Adrenal gland (tissue), 12 donors: ENCODE results near the gene KIAA0040. TPM values are rescaled to one million over a fixed set of nuclear protein-coding genes. Genes with fewer than 3 reads are reported as not detected.

Experiments used
- DNase-seq, 7 donors: peaks; one replicate each; pipeline ENCODE4 v3.0.0-alpha.2; 2019 to 2020
- H3K27ac ChIP-seq, 5 donors: fragments of 200-600 bp; sonication (generic) in 4 of 5; 1 replicate in 3 of 5; 2 replicates in 2 of 5; pipeline versions ENCODE4 v1.5.1 to v1.8.0; 2016 to 2020; ENCODE audit warnings: mild to moderate bottlenecking in 1 of 5
- H3K27me3 ChIP-seq: fragments of 200-600 bp; 2 replicates; pipeline ENCODE4 v1.8.0; 2021
- H3K36me3 ChIP-seq, 2 donors: fragments of 200-600 bp; replicated peaks in 1 of 2; 1 replicate in 1 of 2; 2 replicates in 1 of 2; pipeline versions ENCODE4 v1.5.1 to v1.8.0; 2018 to 2022
- H3K4me1 ChIP-seq, 2 donors: fragments of 200-600 bp; replicated peaks in 1 of 2; 1 replicate in 1 of 2; 2 replicates in 1 of 2; pipeline versions ENCODE4 v1.5.1 to v1.8.0; 2018 to 2021
- H3K4me3 ChIP-seq, 4 donors: fragments of 200-600 bp; sonication (generic) in 3 of 4; one replicate each; pipeline ENCODE4 v1.5.1; 2016 to 2018
- H3K9me3 ChIP-seq, 3 donors: fragments of 200-600 bp; sonication (generic) in 1 of 3; replicated peaks in 1 of 3; 1 replicate in 2 of 3; 2 replicates in 1 of 3; pipeline versions ENCODE4 v1.5.1 to v1.8.0; 2016 to 2021
- CTCF ChIP-seq, 6 experiments: fragments of 450-650 bp in 4 of 6; fragments of 200-600 bp in 2 of 6; sonication (generic) in 1 of 6; IDR thresholded peaks; 1 replicate in 5 of 6; 2 replicates in 1 of 6; pipeline versions ENCODE4 v1.5.1 to v1.8.0; 2016 to 2021; ENCODE audit warnings: antibody characterized with exemption in 6 of 6, mild to moderate bottlenecking in 2 of 6, moderate library complexity in 1 of 6
- POLR2A ChIP-seq, 2 donors: fragments of 450-650 bp; IDR thresholded peaks; one replicate each; pipeline ENCODE4 v1.6.1; 2017; ENCODE audit warnings: antibody characterized with exemption in 2 of 2, mild to moderate bottlenecking in 2 of 2, moderate library complexity in 1 of 2
- WGBS, 4 donors: extraction: QIAGEN DNeasy Blood & Tissue Kit in 2 of 4; methylation state at CpG; one replicate each; pipeline versions ENCODE4 v1.1.5 to v1.1.7; 2013 to 2017; 5-methylcytosine and 5-hydroxymethylcytosine counted together
- intact Hi-C, 2 donors: fragments of 100-400 bp; cut with DNase I; formaldehyde crosslinking; loops; one replicate each; pipeline versions ENCODE4 v1.14.1 to v1.15.0; 2022 to 2023
- polyA plus RNA-seq, 3 donors: library from polyadenylated mRNA; stranded (reverse); fragments of 200-250 nt in 2 of 3; fragments of 350-450 nt in 1 of 3; fragmentation: Illumina TruSeq in 1 of 3; extraction: RNeasy Lipid Tissue Mini Kit (QIAGEN cat#74804) in 1 of 3; gene quantifications; one replicate each; pipeline ENCODE4 v1.2.3, GENCODE V29; 2013 to 2014
- total RNA-seq, 9 donors: library from RNA; depleted of rRNA in 4 of 9; stranded (reverse); fragments of >200 nt in 4 of 9; fragments of 120-200 nt in 1 of 9; fragmentation: NEBNext Ultra II Directional in 1 of 9; extraction: Animal tissue kit (Norgen Biotek cat#: 25700) in 1 of 9; gene quantifications; one replicate each; pipeline versions ENCODE4 v1.1.0 to v1.2.4, GENCODE V29; 2013 to 2023
- donor health status: healthy with polysubstance abuse.
- donor health status: Bipolar disorder and iron deficiency.
- donor health status: DM: yes; HTN: yes; CAD: no.
- donor health status: DM: no; HTN: no; CAD: no.
- donor health status: DM: no; HTN: no; CAD: no.
- donor health status: DM: yes; HTN: yes; CAD: no.

Gene KIAA0040
- total and polyA plus RNA-seq, 12 donors = 1.8 to 54.3 (median 12.3) TPM

- H3K27ac ChIP-seq = no peak overlapping the region
- DNase-seq = no peak
- peaks cover 7 to 18% of the 10 kb centered on the region in 2 donors for H3K4me1 ChIP-seq
- no peaks in the 10 kb centered on the region for H3K9me3 ChIP-seq
- intact Hi-C loops = no loop called here
- no peaks in the 10 kb centered on the region for H3K36me3 ChIP-seq
- TF ChIP-seq POLR2A (IDR thresholded peaks at IDR 0.05) = no peak
- TF ChIP-seq CTCF (IDR thresholded peaks at IDR 0.05) = no peak
- WGBS, 4 donors = 57 to 61% (median 58%) methylated on average over 3 of the region's 3 CpGs
- H3K4me3 ChIP-seq = no peak overlapping the region
- no peaks in the 10 kb centered on the region for H3K27me3 ChIP-seq
These were observed 3.2 kb upstream of the KIAA0040 start for GRCh38 chr1:175195798-175196197.

DNA sequence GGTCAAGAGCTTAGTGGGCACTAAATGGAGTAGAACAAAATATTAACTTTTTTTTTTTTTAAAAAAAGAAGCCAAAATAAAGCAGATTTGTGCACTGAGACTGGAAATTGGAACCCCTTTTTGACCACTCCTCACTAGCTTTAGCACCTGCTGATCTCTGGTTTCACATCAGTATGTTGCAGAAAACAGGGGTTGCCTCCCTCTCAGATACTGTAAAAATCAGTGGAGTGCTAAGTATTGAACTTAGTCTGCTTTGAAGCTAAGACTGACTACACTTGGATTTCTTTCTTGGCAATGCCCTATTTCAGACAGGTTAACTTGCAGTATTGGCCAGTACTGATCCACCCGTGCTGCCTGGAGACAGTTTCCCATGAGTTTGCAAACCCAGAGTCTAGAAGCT, 2.7 kb upstream of the KIAA0040 start:
- intact Hi-C loops = no loop called here
- Histone ChIP-seq H3K4me1 (peaks cover 7 to 14% of the 10 kb centered on the region in 2 donors), H3K27me3 (no peaks in the 10 kb centered on the region), H3K4me3 (no peak overlapping the region), H3K9me3 (no peaks in the 10 kb centered on the region), H3K27ac (no peak overlapping the region), H3K36me3 (no peaks in the 10 kb centered on the region)
- TF ChIP-seq POLR2A (IDR thresholded peaks at IDR 0.05) (no peak), CTCF (IDR thresholded peaks at IDR 0.05) (no peak)
- no peak for DNase-seq
- 0% methylated on average over 1 of the region's 1 CpG for WGBS, 4 donors

DNA sequence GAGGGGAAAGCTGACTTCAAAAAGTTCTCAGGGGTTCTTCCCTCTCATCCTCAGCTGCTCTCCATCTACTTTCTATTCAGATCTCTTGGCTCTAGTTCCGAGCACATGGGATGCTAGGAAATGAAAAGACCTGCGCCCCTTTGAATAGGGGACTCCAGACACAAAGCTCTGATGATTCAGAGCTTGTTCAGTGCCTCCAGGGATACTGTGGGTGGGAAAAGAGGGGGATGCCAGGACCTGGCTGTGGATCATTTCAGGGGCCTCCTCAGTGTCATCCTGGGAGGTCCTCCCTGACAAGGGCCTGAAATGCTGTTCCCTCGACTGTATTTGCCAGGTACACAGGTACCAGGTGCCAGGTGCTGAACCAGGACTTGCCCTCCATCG, 943 bp upstream of the KIAA0040 start:
- H3K4me3 ChIP-seq = peak overlapping the region in 1 of 4 donors; percentile 71
- H3K27me3 ChIP-seq = no peaks in the 10 kb centered on the region
- H3K4me1 ChIP-seq = peaks cover 7 to 12% of the 10 kb centered on the region in 2 donors
- no peak for DNase-seq
- intact Hi-C loops = no loop called here
- no peaks in the 10 kb centered on the region for H3K9me3 ChIP-seq
- WGBS, 4 donors = 74 to 91% (median 84%) methylated on average over 4 of the region's 4 CpGs
- TF ChIP-seq POLR2A (IDR thresholded peaks at IDR 0.05) = no peak
- no peak for TF ChIP-seq CTCF (IDR thresholded peaks at IDR 0.05)
- H3K27ac ChIP-seq = peak overlapping the region in 4 of 5 donors; percentile 48 to 92 (median 82)
- no peaks in the 10 kb centered on the region for H3K36me3 ChIP-seq

DNA sequence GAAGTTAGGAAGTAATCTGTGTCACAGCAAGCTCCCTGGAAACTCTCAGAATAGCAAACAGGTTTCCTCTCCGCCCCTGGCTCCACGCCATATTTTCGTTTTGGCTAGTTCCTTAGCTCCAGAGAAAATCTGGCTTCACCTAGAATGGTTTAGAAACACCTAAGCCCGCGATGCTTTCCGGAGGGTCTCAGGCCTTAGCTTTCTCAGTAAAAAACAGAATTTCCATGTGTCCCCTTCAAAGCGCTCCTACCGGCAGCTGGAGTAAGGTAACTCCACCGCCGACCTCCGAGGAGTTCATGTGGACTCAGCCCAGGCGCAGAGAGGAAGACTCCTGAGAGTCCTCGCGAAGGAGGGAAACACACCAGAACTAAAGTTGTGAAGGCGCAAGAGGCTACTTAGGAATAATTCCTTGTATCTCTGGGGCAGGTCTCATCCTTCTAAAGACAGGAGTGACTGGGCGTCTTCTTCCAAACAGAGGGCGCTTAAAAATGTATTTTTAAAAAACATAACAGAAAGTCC, 406 bp downstream of the KIAA0040 start:
- TF ChIP-seq CTCF (IDR thresholded peaks at IDR 0.05) = no peak
- no peak for TF ChIP-seq POLR2A (IDR thresholded peaks at IDR 0.05)
- Histone ChIP-seq H3K27ac (peak overlapping the region; percentile 11 to 92 (median 81)), H3K36me3 (no peaks in the 10 kb centered on the region), H3K27me3 (no peaks in the 10 kb centered on the region), H3K4me1 (peaks cover 7 to 12% of the 10 kb centered on the region in 2 donors), H3K4me3 (peak overlapping the region; percentile 36 to 90 (median 74)), H3K9me3 (no peaks in the 10 kb centered on the region)
- intact Hi-C loops = no loop called here
- peak; percentile 38 to 79 (median 70) for DNase-seq
- WGBS, 4 donors = 0 to 3% (median 0%) methylated on average over 14 to 17 of the region's 17 CpGs
